Measurements from ENCODE around the gene PLOD3. TPM values are rescaled to one million over a fixed set of nuclear protein-coding genes. Genes with fewer than 3 reads are reported as not detected.

PLOD3 gene
- total RNA-seq, 1 experiment from 2014 or later, result 112 TPM

GRCh38 chr7:101167645-101168411 is 49.6 kb downstream of the PLOD3 start:
- peaks cover 9% of the 10 kb centered on the region for H3K27me3 ChIP-seq (replicated peaks; ENCODE audit: control insufficient read depth, insufficient read depth, low read length)
- no peaks in the 10 kb centered on the region for H3K9me3 ChIP-seq
- no peak for DNase-seq
- no TSS peak for BruUV-seq (replicated peaks)
- TF ChIP-seq, protein P1, sequence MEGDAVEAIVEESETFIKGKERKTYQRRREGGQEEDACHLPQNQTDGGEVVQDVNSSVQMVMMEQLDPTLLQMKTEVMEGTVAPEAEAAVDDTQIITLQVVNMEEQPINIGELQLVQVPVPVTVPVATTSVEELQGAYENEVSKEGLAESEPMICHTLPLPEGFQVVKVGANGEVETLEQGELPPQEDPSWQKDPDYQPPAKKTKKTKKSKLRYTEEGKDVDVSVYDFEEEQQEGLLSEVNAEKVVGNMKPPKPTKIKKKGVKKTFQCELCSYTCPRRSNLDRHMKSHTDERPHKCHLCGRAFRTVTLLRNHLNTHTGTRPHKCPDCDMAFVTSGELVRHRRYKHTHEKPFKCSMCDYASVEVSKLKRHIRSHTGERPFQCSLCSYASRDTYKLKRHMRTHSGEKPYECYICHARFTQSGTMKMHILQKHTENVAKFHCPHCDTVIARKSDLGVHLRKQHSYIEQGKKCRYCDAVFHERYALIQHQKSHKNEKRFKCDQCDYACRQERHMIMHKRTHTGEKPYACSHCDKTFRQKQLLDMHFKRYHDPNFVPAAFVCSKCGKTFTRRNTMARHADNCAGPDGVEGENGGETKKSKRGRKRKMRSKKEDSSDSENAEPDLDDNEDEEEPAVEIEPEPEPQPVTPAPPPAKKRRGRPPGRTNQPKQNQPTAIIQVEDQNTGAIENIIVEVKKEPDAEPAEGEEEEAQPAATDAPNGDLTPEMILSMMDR (IDR thresholded peaks at IDR 0.05; ENCODE audit: insufficient read depth in 1 of 2, low read depth in 1 of 2, low read length in 1 of 2, severe bottlenecking in 1 of 2, unreplicated experiment in 1 of 2), result no peak
- intact Hi-C loops (cut with micrococcal nuclease; ENCODE audit: unreplicated experiment), result no loop called here
- Mint-ChIP-seq H3K4me3 (ENCODE audit: unreplicated experiment) (no peak overlapping the region), H3K27me3 (ENCODE audit: insufficient read depth, unreplicated experiment) (peaks cover 50% of the 10 kb centered on the region), H3K27ac (ENCODE audit: unreplicated experiment) (no peak overlapping the region), H3K4me1 (ENCODE audit: low read depth, unreplicated experiment) (peaks cover 44% of the 10 kb centered on the region), H3K36me3 (ENCODE audit: insufficient read depth, unreplicated experiment) (peaks cover 21% of the 10 kb centered on the region), H3K9me3 (ENCODE audit: unreplicated experiment) (no peaks in the 10 kb centered on the region)
- ChIA-PET POLR2A (no interaction called here), CTCF (interaction anchor here (0.6 to 2.0 kb wide), 4 partner anchors 24 to 84 kb away, joined by 3 to 8 read pairs (median 4); no protein-coding TSS in a partner anchor)
- H3K36me3 ChIP-seq (ENCODE audit: control insufficient read depth, insufficient read depth, low read length), result no peaks in the 10 kb centered on the region
- peaks cover 32% of the 10 kb centered on the region for H3K4me1 ChIP-seq
- H3K4me3 ChIP-seq (ENCODE audit: low read depth, low read length), result no peak overlapping the region

- CTCF ChIA-PET, result interaction anchor here (2.0 kb wide), 1 partner anchor 23 kb away, joined by 8 read pairs; no protein-coding TSS in a partner anchor
- POLR2A ChIA-PET, result no interaction called here
- peaks cover 29% of the 10 kb centered on the region for H3K4me1 ChIP-seq
- peaks cover 21% of the 10 kb centered on the region for H3K36me3 Mint-ChIP-seq (ENCODE audit: insufficient read depth, unreplicated experiment)
- no peak for DNase-seq
- intact Hi-C loops (cut with micrococcal nuclease; ENCODE audit: unreplicated experiment), result no loop called here
- H3K27me3 Mint-ChIP-seq (ENCODE audit: insufficient read depth, unreplicated experiment), result peaks cover 48% of the 10 kb centered on the region
- H3K4me3 Mint-ChIP-seq (ENCODE audit: unreplicated experiment), result peak overlapping the region; percentile 48
- no peaks in the 10 kb centered on the region for H3K9me3 Mint-ChIP-seq (ENCODE audit: unreplicated experiment)
- H3K27me3 ChIP-seq (replicated peaks; ENCODE audit: control insufficient read depth, insufficient read depth, low read length), result peaks cover 7% of the 10 kb centered on the region
- no peak overlapping the region for H3K4me3 ChIP-seq (ENCODE audit: low read depth, low read length)
- peaks cover 41% of the 10 kb centered on the region for H3K4me1 Mint-ChIP-seq (ENCODE audit: low read depth, unreplicated experiment)
- TF ChIP-seq, protein P1 (IDR thresholded peaks at IDR 0.05; ENCODE audit: insufficient read depth in 1 of 2, low read depth in 1 of 2, low read length in 1 of 2, severe bottlenecking in 1 of 2, unreplicated experiment in 1 of 2), result no peak
- no peaks in the 10 kb centered on the region for H3K36me3 ChIP-seq (ENCODE audit: control insufficient read depth, insufficient read depth, low read length)
- no TSS peak for BruUV-seq (replicated peaks)
- no peaks in the 10 kb centered on the region for H3K9me3 ChIP-seq
- no peak overlapping the region for H3K27ac Mint-ChIP-seq (ENCODE audit: unreplicated experiment)
Measured at GRCh38 chr7:101166909-101167644, 50.3 kb downstream of the PLOD3 start.

- H3K36me3 Mint-ChIP-seq (ENCODE audit: insufficient read depth, unreplicated experiment), result peaks cover 21% of the 10 kb centered on the region
- CTCF ChIA-PET, result no interaction called here
- TF ChIP-seq, protein P1 (IDR thresholded peaks at IDR 0.05; ENCODE audit: insufficient read depth in 1 of 2, low read depth in 1 of 2, low read length in 1 of 2, severe bottlenecking in 1 of 2, unreplicated experiment in 1 of 2), result no peak
- peaks cover 38% of the 10 kb centered on the region for H3K4me1 Mint-ChIP-seq (ENCODE audit: low read depth, unreplicated experiment)
- BruUV-seq (replicated peaks), result no TSS peak
- no peak overlapping the region for H3K27ac Mint-ChIP-seq (ENCODE audit: unreplicated experiment)
- H3K9me3 Mint-ChIP-seq (ENCODE audit: unreplicated experiment), result no peaks in the 10 kb centered on the region
- peak overlapping the region; percentile 48 for H3K4me3 Mint-ChIP-seq (ENCODE audit: unreplicated experiment)
- Histone ChIP-seq H3K9me3 (no peaks in the 10 kb centered on the region), H3K4me1 (peaks cover 34% of the 10 kb centered on the region), H3K27me3 (replicated peaks; ENCODE audit: control insufficient read depth, insufficient read depth, low read length) (peaks cover 5% of the 10 kb centered on the region), H3K36me3 (ENCODE audit: control insufficient read depth, insufficient read depth, low read length) (no peaks in the 10 kb centered on the region), H3K4me3 (ENCODE audit: low read depth, low read length) (no peak overlapping the region)
- POLR2A ChIA-PET, result no interaction called here
- intact Hi-C loops (cut with micrococcal nuclease; ENCODE audit: unreplicated experiment), result no loop called here
- DNase-seq, result no peak
- H3K27me3 Mint-ChIP-seq (ENCODE audit: insufficient read depth, unreplicated experiment), result peaks cover 45% of the 10 kb centered on the region
Measured at GRCh38 chr7:101166648-101166908, 50.8 kb downstream of the PLOD3 start.

Data from Caco-2 (cell line).